ENCODE results near the gene TSFM.

The TSFM gene

GRCh38 chr12:57741844-57742738 lies 40.5 kb upstream of the TSFM start:
- no peak for DNase-seq (ENCODE audit: low read depth)

DNA sequence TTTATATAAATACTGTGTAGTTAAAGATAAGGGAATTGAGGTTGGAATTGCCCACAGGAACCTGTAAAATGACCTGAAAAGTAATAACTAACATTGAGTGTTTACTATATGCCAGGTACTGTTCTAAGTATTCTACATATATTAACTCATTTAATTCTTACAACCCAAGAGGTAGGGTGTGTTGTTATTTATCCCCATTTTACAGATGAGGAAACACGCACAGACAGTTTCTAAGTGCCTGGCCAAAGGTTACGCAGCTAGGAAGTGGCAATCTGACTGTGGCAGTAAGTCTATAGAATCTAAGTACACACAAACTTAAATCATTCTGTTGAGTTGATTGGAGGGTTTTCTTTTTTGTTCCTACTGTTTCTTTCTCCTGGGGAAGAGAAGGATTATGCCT lies 38.8 kb upstream of the TSFM start:
- TF ChIP-seq, protein P1, sequence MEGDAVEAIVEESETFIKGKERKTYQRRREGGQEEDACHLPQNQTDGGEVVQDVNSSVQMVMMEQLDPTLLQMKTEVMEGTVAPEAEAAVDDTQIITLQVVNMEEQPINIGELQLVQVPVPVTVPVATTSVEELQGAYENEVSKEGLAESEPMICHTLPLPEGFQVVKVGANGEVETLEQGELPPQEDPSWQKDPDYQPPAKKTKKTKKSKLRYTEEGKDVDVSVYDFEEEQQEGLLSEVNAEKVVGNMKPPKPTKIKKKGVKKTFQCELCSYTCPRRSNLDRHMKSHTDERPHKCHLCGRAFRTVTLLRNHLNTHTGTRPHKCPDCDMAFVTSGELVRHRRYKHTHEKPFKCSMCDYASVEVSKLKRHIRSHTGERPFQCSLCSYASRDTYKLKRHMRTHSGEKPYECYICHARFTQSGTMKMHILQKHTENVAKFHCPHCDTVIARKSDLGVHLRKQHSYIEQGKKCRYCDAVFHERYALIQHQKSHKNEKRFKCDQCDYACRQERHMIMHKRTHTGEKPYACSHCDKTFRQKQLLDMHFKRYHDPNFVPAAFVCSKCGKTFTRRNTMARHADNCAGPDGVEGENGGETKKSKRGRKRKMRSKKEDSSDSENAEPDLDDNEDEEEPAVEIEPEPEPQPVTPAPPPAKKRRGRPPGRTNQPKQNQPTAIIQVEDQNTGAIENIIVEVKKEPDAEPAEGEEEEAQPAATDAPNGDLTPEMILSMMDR (conservative IDR thresholded peaks at IDR 0.05; ENCODE audit: low read depth, low read length) = no peak
- no peak for DNase-seq (ENCODE audit: low read depth)
- no peak overlapping the region for H3K4me3 ChIP-seq (ENCODE audit: low read length)

More at GRCh38 chr12:57741844-57742738, 40.5 kb upstream of the TSFM start:
- TF ChIP-seq, protein P1 (conservative IDR thresholded peaks at IDR 0.05; ENCODE audit: low read depth, low read length) = no peak
- H3K4me3 ChIP-seq (ENCODE audit: low read length) = no peak overlapping the region

GRCh38 chr12:57744194-57744776 lies 38.3 kb upstream of the TSFM start:
- TF ChIP-seq, protein P1 (conservative IDR thresholded peaks at IDR 0.05; ENCODE audit: low read depth, low read length) = no peak
- peak overlapping the region; percentile 91 for H3K4me3 ChIP-seq (ENCODE audit: low read length)
- no peak for DNase-seq (ENCODE audit: low read depth)

- TF ChIP-seq, protein P1 (conservative IDR thresholded peaks at IDR 0.05; ENCODE audit: low read depth, low read length) = no peak
- H3K4me3 ChIP-seq (ENCODE audit: low read length) = peak within 1 kb of the TSS; percentile 91
- peak; percentile 94 for DNase-seq (ENCODE audit: low read depth)
These were observed 37.7 kb upstream of the TSFM start, which contains the start of gene TSPAN31 for GRCh38 chr12:57744777-57745484. Gene TSPAN31, plus strand, starts transcription at chr12:57745039. Its CDS starts 116 bp downstream, at chr12:57745155.

DNA sequence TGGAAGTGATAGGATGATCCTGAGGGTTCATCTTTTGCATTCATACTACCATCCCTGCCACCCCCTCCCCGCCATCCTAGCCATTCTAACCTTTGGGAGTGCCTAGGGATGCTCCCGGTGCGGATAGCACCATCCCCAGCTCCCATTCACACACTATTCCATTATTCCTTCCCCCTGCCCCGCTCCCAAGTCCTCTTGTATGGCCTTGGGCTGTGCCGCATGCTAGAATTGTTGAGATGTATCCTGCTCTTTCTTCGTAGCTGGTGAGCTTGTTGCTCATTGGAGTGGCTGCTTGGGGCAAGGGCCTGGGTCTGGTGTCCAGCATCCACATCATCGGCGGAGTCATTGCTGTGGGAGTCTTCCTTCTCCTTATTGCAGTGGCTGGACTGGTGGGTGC lies 37.1 kb upstream of the TSFM start:
- TF ChIP-seq, protein P1 (conservative IDR thresholded peaks at IDR 0.05; ENCODE audit: low read depth, low read length) = no peak
- peak overlapping the region; percentile 91 for H3K4me3 ChIP-seq (ENCODE audit: low read length)
- no peak for DNase-seq (ENCODE audit: low read depth)

GRCh38 chr12:57746025-57746424 lies 36.6 kb upstream of the TSFM start:
- TF ChIP-seq, protein P1 (conservative IDR thresholded peaks at IDR 0.05; ENCODE audit: low read depth, low read length) = no peak
- no peak for DNase-seq (ENCODE audit: low read depth)
- peak overlapping the region; percentile 91 for H3K4me3 ChIP-seq (ENCODE audit: low read length)
